Gastroesophageal sphincter (tissue), 3 donors: ENCODE results near the gene RAD51B.

Source experiments
- CTCF ChIP-seq, 4 experiments: fragments of 200-600 bp in 2 of 4; fragments of 450-650 bp in 2 of 4; sonication (generic) in 1 of 4; IDR thresholded peaks; one replicate each; pipeline ENCODE4 v1.5.1; 2017 to 2019; ENCODE audit warnings: antibody characterized with exemption in 4 of 4, mild to moderate bottlenecking in 2 of 4, moderate library complexity in 2 of 4
- EP300 ChIP-seq: sonication (generic); formaldehyde crosslinking; IDR thresholded peaks from one replicate; pipeline ENCODE4 v1.6.1; 2017; ENCODE audit warnings: antibody characterized with exemption, mild to moderate bottlenecking
- POLR2A ChIP-seq, 2 donors: fragments of 450-650 bp; IDR thresholded peaks; one replicate each; pipeline ENCODE4 v1.6.1; 2017; ENCODE audit warnings: antibody characterized with exemption in 2 of 2, mild to moderate bottlenecking in 2 of 2, moderate library complexity in 1 of 2
- POLR2AphosphoS5 ChIP-seq: sonication (generic); formaldehyde crosslinking; IDR thresholded peaks from one replicate; pipeline ENCODE4 v1.6.1; 2017; ENCODE audit warnings: antibody characterized with exemption

GRCh38 chr14:68671909-68672308 lies 852.3 kb downstream of the RAD51B start:
- TF ChIP-seq CTCF (IDR thresholded peaks at IDR 0.05) (no peak), EP300 (no peak), POLR2AphosphoS5 (peak; percentile 15), POLR2A (IDR thresholded peaks at IDR 0.05) (no peak)
